Measurements from ENCODE around the gene FAM50B.

The FAM50B gene

GRCh38 chr6:3874069-3874468 is 24.9 kb downstream of the FAM50B start:
- Histone ChIP-seq H3K79me2 (ENCODE audit: control insufficient read depth, insufficient read depth, low read length, unreplicated experiment) (no peaks in the 10 kb centered on the region), H3K27ac (ENCODE audit: low read depth, low read length) (no peak overlapping the region), H3K4me3 (ENCODE audit: low read depth, low read length) (no peak overlapping the region), H2AFZ (ENCODE audit: low read length, unreplicated experiment) (no peak overlapping the region), H3K36me3 (ENCODE audit: insufficient read depth, low read length) (no peaks in the 10 kb centered on the region), H3K4me1 (ENCODE audit: control insufficient read depth, insufficient read depth, low read length, unreplicated experiment) (peaks cover 18% of the 10 kb centered on the region), H3K27me3 (ENCODE audit: insufficient read depth, low read length) (no peaks in the 10 kb centered on the region)

GRCh38 chr6:3875486-3875885 is 26.3 kb downstream of the FAM50B start:
- Histone ChIP-seq H2AFZ (ENCODE audit: low read length, unreplicated experiment) (no peak overlapping the region), H3K79me2 (ENCODE audit: control insufficient read depth, insufficient read depth, low read length, unreplicated experiment) (no peaks in the 10 kb centered on the region), H3K27me3 (ENCODE audit: insufficient read depth, low read length) (no peaks in the 10 kb centered on the region), H3K4me1 (ENCODE audit: control insufficient read depth, insufficient read depth, low read length, unreplicated experiment) (peaks cover 18% of the 10 kb centered on the region), H3K36me3 (ENCODE audit: insufficient read depth, low read length) (no peaks in the 10 kb centered on the region), H3K4me3 (ENCODE audit: low read depth, low read length) (peak overlapping the region; percentile 13; the same call in 1 of the 2 replicates), H3K27ac (ENCODE audit: low read depth, low read length) (peak overlapping the region; percentile 66; the same call in 1 of the 2 replicates)

GRCh38 chr6:3876101-3876500 is 26.9 kb downstream of the FAM50B start:
- Histone ChIP-seq H3K27me3 (ENCODE audit: insufficient read depth, low read length) (no peaks in the 10 kb centered on the region), H2AFZ (ENCODE audit: low read length, unreplicated experiment) (no peak overlapping the region), H3K4me1 (ENCODE audit: control insufficient read depth, insufficient read depth, low read length, unreplicated experiment) (peaks cover 18% of the 10 kb centered on the region), H3K36me3 (ENCODE audit: insufficient read depth, low read length) (no peaks in the 10 kb centered on the region), H3K27ac (ENCODE audit: low read depth, low read length) (peak overlapping the region; percentile 66), H3K4me3 (ENCODE audit: low read depth, low read length) (peak overlapping the region; percentile 13), H3K79me2 (ENCODE audit: control insufficient read depth, insufficient read depth, low read length, unreplicated experiment) (no peaks in the 10 kb centered on the region)

GRCh38 chr6:3876866-3877265 is 27.7 kb downstream of the FAM50B start:
- H3K4me1 ChIP-seq (ENCODE audit: control insufficient read depth, insufficient read depth, low read length, unreplicated experiment): peaks cover 18% of the 10 kb centered on the region
- H3K79me2 ChIP-seq (ENCODE audit: control insufficient read depth, insufficient read depth, low read length, unreplicated experiment): no peaks in the 10 kb centered on the region
- 0 out of 2 replicates have a peak overlapping the region, but pooled peaks have one; percentile 13 for H3K4me3 ChIP-seq (ENCODE audit: low read depth, low read length)
- no peak overlapping the region for H2AFZ ChIP-seq (ENCODE audit: low read length, unreplicated experiment)
- no peaks in the 10 kb centered on the region for H3K36me3 ChIP-seq (ENCODE audit: insufficient read depth, low read length)
- H3K27me3 ChIP-seq (ENCODE audit: insufficient read depth, low read length): no peaks in the 10 kb centered on the region
- peak overlapping the region; percentile 66 for H3K27ac ChIP-seq (ENCODE audit: low read depth, low read length)

- Histone ChIP-seq H2AFZ (ENCODE audit: low read length, unreplicated experiment) (no peak overlapping the region), H3K79me2 (ENCODE audit: control insufficient read depth, insufficient read depth, low read length, unreplicated experiment) (no peaks in the 10 kb centered on the region), H3K4me3 (ENCODE audit: low read depth, low read length) (no peak overlapping the region), H3K4me1 (ENCODE audit: control insufficient read depth, insufficient read depth, low read length, unreplicated experiment) (peaks cover 25% of the 10 kb centered on the region), H3K27me3 (ENCODE audit: insufficient read depth, low read length) (no peaks in the 10 kb centered on the region), H3K36me3 (ENCODE audit: insufficient read depth, low read length) (no peaks in the 10 kb centered on the region), H3K27ac (ENCODE audit: low read depth, low read length) (no peak overlapping the region)
These were observed 29.0 kb downstream of the FAM50B start for GRCh38 chr6:3878048-3878666.

GRCh38 chr6:3879194-3879952 is 30.2 kb downstream of the FAM50B start:
- Histone ChIP-seq H3K36me3 (ENCODE audit: insufficient read depth, low read length) (no peaks in the 10 kb centered on the region), H3K4me1 (ENCODE audit: control insufficient read depth, insufficient read depth, low read length, unreplicated experiment) (peaks cover 37% of the 10 kb centered on the region), H3K27me3 (ENCODE audit: insufficient read depth, low read length) (no peaks in the 10 kb centered on the region), H3K27ac (ENCODE audit: low read depth, low read length) (no peak overlapping the region), H2AFZ (ENCODE audit: low read length, unreplicated experiment) (no peak overlapping the region), H3K79me2 (ENCODE audit: control insufficient read depth, insufficient read depth, low read length, unreplicated experiment) (no peaks in the 10 kb centered on the region), H3K4me3 (ENCODE audit: low read depth, low read length) (no peak overlapping the region)

- no peaks in the 10 kb centered on the region for H3K79me2 ChIP-seq (ENCODE audit: control insufficient read depth, insufficient read depth, low read length, unreplicated experiment)
These were observed 32.7 kb downstream of the FAM50B start for GRCh38 chr6:3881711-3882421.

GRCh38 chr6:3882431-3882830 is 33.3 kb downstream of the FAM50B start:
- no peak overlapping the region for H3K4me3 ChIP-seq (ENCODE audit: low read depth, low read length)
- H3K36me3 ChIP-seq (ENCODE audit: insufficient read depth, low read length): no peaks in the 10 kb centered on the region
- no peak overlapping the region for H2AFZ ChIP-seq (ENCODE audit: low read length, unreplicated experiment)

More at GRCh38 chr6:3881711-3882421, 32.7 kb downstream of the FAM50B start:
- Histone ChIP-seq H3K4me1 (ENCODE audit: control insufficient read depth, insufficient read depth, low read length, unreplicated experiment) (peaks cover 26% of the 10 kb centered on the region), H3K36me3 (ENCODE audit: insufficient read depth, low read length) (no peaks in the 10 kb centered on the region), H3K4me3 (ENCODE audit: low read depth, low read length) (no peak overlapping the region), H2AFZ (ENCODE audit: low read length, unreplicated experiment) (no peak overlapping the region), H3K27me3 (ENCODE audit: insufficient read depth, low read length) (no peaks in the 10 kb centered on the region), H3K27ac (ENCODE audit: low read depth, low read length) (no peak overlapping the region)

GRCh38 chr6:3882866-3883265 is 33.7 kb downstream of the FAM50B start:
- Histone ChIP-seq H3K4me3 (ENCODE audit: low read depth, low read length) (no peak overlapping the region), H3K36me3 (ENCODE audit: insufficient read depth, low read length) (no peaks in the 10 kb centered on the region), H3K27me3 (ENCODE audit: insufficient read depth, low read length) (no peaks in the 10 kb centered on the region), H3K79me2 (ENCODE audit: control insufficient read depth, insufficient read depth, low read length, unreplicated experiment) (no peaks in the 10 kb centered on the region), H3K4me1 (ENCODE audit: control insufficient read depth, insufficient read depth, low read length, unreplicated experiment) (peaks cover 30% of the 10 kb centered on the region), H3K27ac (ENCODE audit: low read depth, low read length) (peak overlapping the region; percentile 40), H2AFZ (ENCODE audit: low read length, unreplicated experiment) (no peak overlapping the region)

More at GRCh38 chr6:3882431-3882830, 33.3 kb downstream of the FAM50B start:
- no peak overlapping the region for H3K27ac ChIP-seq (ENCODE audit: low read depth, low read length)
- H3K27me3 ChIP-seq (ENCODE audit: insufficient read depth, low read length): no peaks in the 10 kb centered on the region
- peaks cover 26% of the 10 kb centered on the region for H3K4me1 ChIP-seq (ENCODE audit: control insufficient read depth, insufficient read depth, low read length, unreplicated experiment)
- no peaks in the 10 kb centered on the region for H3K79me2 ChIP-seq (ENCODE audit: control insufficient read depth, insufficient read depth, low read length, unreplicated experiment)

- H3K4me3 ChIP-seq (ENCODE audit: low read depth, low read length): no peak overlapping the region
- H3K4me1 ChIP-seq (ENCODE audit: control insufficient read depth, insufficient read depth, low read length, unreplicated experiment): peaks cover 40% of the 10 kb centered on the region
- no peak overlapping the region for H2AFZ ChIP-seq (ENCODE audit: low read length, unreplicated experiment)
- H3K36me3 ChIP-seq (ENCODE audit: insufficient read depth, low read length): no peaks in the 10 kb centered on the region
- no peak overlapping the region for H3K27ac ChIP-seq (ENCODE audit: low read depth, low read length)
- no peaks in the 10 kb centered on the region for H3K79me2 ChIP-seq (ENCODE audit: control insufficient read depth, insufficient read depth, low read length, unreplicated experiment)
- H3K27me3 ChIP-seq (ENCODE audit: insufficient read depth, low read length): no peaks in the 10 kb centered on the region
These were observed 35.0 kb downstream of the FAM50B start for GRCh38 chr6:3884007-3884745.
